NCI-H1105 (cell line): ENCODE data around the gene CYFIP1.

ENCODE experiments used
- DNase-seq: peaks from one replicate; lab custom pipeline; 2025; lab: John Stamatoyannopoulos, UW

CYFIP1 gene

GRCh38 chr15:22950256-22950990 lies 29.7 kb downstream of the CYFIP1 start:
- DNase-seq, result no peak

- DNase-seq, result no peak
These were observed 31.1 kb downstream of the CYFIP1 start for GRCh38 chr15:22949074-22949547.

GRCh38 chr15:22948056-22948455 lies 32.1 kb downstream of the CYFIP1 start:
- DNase-seq, result no peak

GRCh38 chr15:22947101-22948000 lies 32.8 kb downstream of the CYFIP1 start:
- DNase-seq, result no peak

- no peak for DNase-seq
These were observed 35.1 kb downstream of the CYFIP1 start for GRCh38 chr15:22945071-22945470.

GRCh38 chr15:22944651-22945050 lies 35.5 kb downstream of the CYFIP1 start:
- peak; percentile 54 for DNase-seq

GRCh38 chr15:22942877-22943276 lies 37.3 kb downstream of the CYFIP1 start:
- DNase-seq, result peak; percentile 19

- DNase-seq, result no peak
These were observed 37.8 kb downstream of the CYFIP1 start for GRCh38 chr15:22942306-22942855.

GRCh38 chr15:22941179-22941578 lies 39.0 kb downstream of the CYFIP1 start:
- no peak for DNase-seq

- DNase-seq, result no peak
These were observed 40.5 kb downstream of the CYFIP1 start for GRCh38 chr15:22939652-22940061.

GRCh38 chr15:22939051-22939450 lies 41.1 kb downstream of the CYFIP1 start:
- DNase-seq, result no peak

- no peak for DNase-seq
These were observed 43.3 kb downstream of the CYFIP1 start for GRCh38 chr15:22936577-22937472.

GRCh38 chr15:22933641-22934061 lies 46.5 kb downstream of the CYFIP1 start:
- no peak for DNase-seq

GRCh38 chr15:22931784-22932536 lies 48.2 kb downstream of the CYFIP1 start:
- no peak for DNase-seq

GRCh38 chr15:22930782-22931484 lies 49.2 kb downstream of the CYFIP1 start:
- peak; percentile 2 for DNase-seq

GRCh38 chr15:22927761-22928160 lies 52.4 kb downstream of the CYFIP1 start:
- DNase-seq, result no peak

- no peak for DNase-seq
These were observed 54.3 kb downstream of the CYFIP1 start for GRCh38 chr15:22925875-22926274.

- no peak for DNase-seq
These were observed 58.2 kb downstream of the CYFIP1 start for GRCh38 chr15:22922003-22922402.

- DNase-seq, result no peak
These were observed 61.0 kb downstream of the CYFIP1 start for GRCh38 chr15:22919171-22919570.

- DNase-seq, result no peak
These were observed 61.5 kb downstream of the CYFIP1 start for GRCh38 chr15:22918596-22919140.
